Sigmoid colon (tissue), 4 donors: ENCODE results near the gene ETS1.

ENCODE experiments used
- CTCF ChIP-seq, 4 experiments: fragments of 450-650 bp in 3 of 4; fragments of 200-600 bp in 1 of 4; IDR thresholded peaks; one replicate each; pipeline ENCODE4 v1.5.1; 2016 to 2019; ENCODE audit warnings: antibody characterized with exemption in 4 of 4, mild to moderate bottlenecking in 3 of 4, moderate library complexity in 2 of 4
- EP300 ChIP-seq, 4 donors: sonication (generic); formaldehyde crosslinking; IDR thresholded peaks; one replicate each; pipeline ENCODE4 v1.6.1; 2017; ENCODE audit warnings: antibody characterized with exemption in 4 of 4
- POLR2AphosphoS5 ChIP-seq, 4 donors: sonication (generic); formaldehyde crosslinking; IDR thresholded peaks; one replicate each; pipeline ENCODE4 v1.6.1; 2017; ENCODE audit warnings: antibody characterized with exemption in 4 of 4

- TF ChIP-seq CTCF (IDR thresholded peaks at IDR 0.05) (no peak), POLR2AphosphoS5 (IDR thresholded peaks at IDR 0.05) (no peak), EP300 (IDR thresholded peaks at IDR 0.05) (no peak)
These were observed 167.1 kb downstream of the ETS1 start for GRCh38 chr11:128420265-128420664.
